Spleen (tissue), 11 donors: ENCODE data around the gene NEK5. TPM values are rescaled to one million over a fixed set of nuclear protein-coding genes. Genes with fewer than 3 reads are reported as not detected.
A peak's percentile ranks its signal among the peaks of the same experiment; 100 is the strongest.

Source experiments
- DNase-seq: peaks from one replicate; pipeline ENCODE4 v3.0.0-alpha.2; 2020
- H3K27ac ChIP-seq, 8 donors: fragments of 200-600 bp; sonication (generic) in 7 of 8; 1 replicate in 4 of 8; 2 replicates in 4 of 8; pipeline versions ENCODE4 v1.5.0 to v1.8.0; 2016 to 2021; ENCODE audit warnings: inconsistent platforms in 4 of 8, mild to moderate bottlenecking in 4 of 8, moderate library complexity in 1 of 8
- H3K27me3 ChIP-seq, 7 donors: fragments of 200-600 bp; sonication (generic) in 6 of 7; replicated peaks in 1 of 7; 1 replicate in 4 of 7; 2 replicates in 3 of 7; pipeline versions ENCODE4 v1.5.0 to v1.8.0; 2016 to 2021; ENCODE audit warnings: inconsistent platforms in 3 of 7, mild to moderate bottlenecking in 1 of 7
- H3K36me3 ChIP-seq, 6 donors: fragments of 200-600 bp; sonication (generic) in 5 of 6; 1 replicate in 4 of 6; 2 replicates in 2 of 6; pipeline versions ENCODE4 v1.5.0 to v1.8.0; 2016 to 2021; ENCODE audit warnings: inconsistent platforms in 2 of 6
- H3K4me1 ChIP-seq, 6 donors: fragments of 200-600 bp; sonication (generic) in 5 of 6; 1 replicate in 3 of 6; 2 replicates in 3 of 6; pipeline versions ENCODE4 v1.5.0 to v1.8.0; 2016 to 2021; ENCODE audit warnings: inconsistent platforms in 3 of 6
- H3K4me3 ChIP-seq, 8 donors: fragments of 200-600 bp; sonication (generic) in 7 of 8; 1 replicate in 4 of 8; 2 replicates in 4 of 8; pipeline versions ENCODE4 v1.5.0 to v1.8.0; 2016 to 2021; ENCODE audit warnings: inconsistent platforms in 4 of 8, mild to moderate bottlenecking in 4 of 8, moderate library complexity in 2 of 8
- H3K9me3 ChIP-seq, 8 donors: fragments of 200-600 bp; sonication (generic) in 7 of 8; 1 replicate in 4 of 8; 2 replicates in 4 of 8; pipeline versions ENCODE4 v1.5.0 to v1.8.0; 2016 to 2021; ENCODE audit warnings: inconsistent platforms in 4 of 8
- POLR2A ChIP-seq, 3 donors: fragments of 450-650 bp; IDR thresholded peaks; one replicate each; pipeline ENCODE4 v1.5.1; 2017; ENCODE audit warnings: antibody characterized with exemption in 3 of 3, mild to moderate bottlenecking in 1 of 3
- POLR2AphosphoS5 ChIP-seq, 3 donors: sonication (generic); formaldehyde crosslinking; IDR thresholded peaks; one replicate each; pipeline ENCODE4 v1.5.1; 2017; ENCODE audit warnings: antibody characterized with exemption in 3 of 3
- WGBS, 5 donors: extraction: QIAGEN DNeasy Blood & Tissue Kit in 3 of 5; methylation state at CpG; one replicate each; pipeline versions ENCODE4 v1.1.5 to v1.1.7; 2013 to 2018; 5-methylcytosine and 5-hydroxymethylcytosine counted together
- intact Hi-C: fragments of 100-400 bp; cut with DNase I; formaldehyde crosslinking; loops from one replicate; pipeline ENCODE4 v1.15.0; 2023; ENCODE audit warnings: low total_unique reads
- polyA plus RNA-seq, 3 donors: library from polyadenylated mRNA; stranded (reverse); fragments of 200-250 nt; gene quantifications; one replicate each; pipeline ENCODE4 v1.2.1, GENCODE V29; 2013
- total RNA-seq, 7 donors: library from RNA; depleted of rRNA in 3 of 7; stranded (reverse); fragments of >200 nt in 3 of 7; fragmentation: NEBNext Ultra II Directional in 4 of 7; extraction: Animal tissue kit (Norgen Biotek cat#: 25700) in 4 of 7; gene quantifications; one replicate each; pipeline versions ENCODE4 v1.1.0 to v1.2.1, GENCODE V29; 2016 to 2021
- TF ChIP-seq, protein P1 (sequence below), 11 experiments: fragments of 200-600 bp in 7 of 11; fragments of 450-650 bp in 4 of 11; sonication (generic) in 4 of 11; IDR thresholded peaks in 8 of 11; conservative IDR thresholded peaks in 3 of 11; 1 replicate in 7 of 11; 2 replicates in 4 of 11; pipeline versions ENCODE4 v1.4.0 to v1.8.0; 2016 to 2021; ENCODE audit warnings: antibody characterized with exemption in 11 of 11, inconsistent platforms in 4 of 11, mild to moderate bottlenecking in 1 of 11
- donor health status: healthy with polysubstance abuse.
- donor health status: DM: no; HTN: no; CAD: no; lungs with moderate emphysema.
- donor health status: DM: no; HTN: no; CAD: no.
- donor health status: Bipolar disorder and iron deficiency.
- donor health status: healthy.
- donor health status: DM: no; HTN: no; CAD: no.
- donor health status: DM: yes; HTN: yes; CAD: no.

NEK5 gene
- total and polyA plus RNA-seq, 10 donors = 0.04 to 0.30 (median 0.10) TPM; not detected in 4

DNA sequence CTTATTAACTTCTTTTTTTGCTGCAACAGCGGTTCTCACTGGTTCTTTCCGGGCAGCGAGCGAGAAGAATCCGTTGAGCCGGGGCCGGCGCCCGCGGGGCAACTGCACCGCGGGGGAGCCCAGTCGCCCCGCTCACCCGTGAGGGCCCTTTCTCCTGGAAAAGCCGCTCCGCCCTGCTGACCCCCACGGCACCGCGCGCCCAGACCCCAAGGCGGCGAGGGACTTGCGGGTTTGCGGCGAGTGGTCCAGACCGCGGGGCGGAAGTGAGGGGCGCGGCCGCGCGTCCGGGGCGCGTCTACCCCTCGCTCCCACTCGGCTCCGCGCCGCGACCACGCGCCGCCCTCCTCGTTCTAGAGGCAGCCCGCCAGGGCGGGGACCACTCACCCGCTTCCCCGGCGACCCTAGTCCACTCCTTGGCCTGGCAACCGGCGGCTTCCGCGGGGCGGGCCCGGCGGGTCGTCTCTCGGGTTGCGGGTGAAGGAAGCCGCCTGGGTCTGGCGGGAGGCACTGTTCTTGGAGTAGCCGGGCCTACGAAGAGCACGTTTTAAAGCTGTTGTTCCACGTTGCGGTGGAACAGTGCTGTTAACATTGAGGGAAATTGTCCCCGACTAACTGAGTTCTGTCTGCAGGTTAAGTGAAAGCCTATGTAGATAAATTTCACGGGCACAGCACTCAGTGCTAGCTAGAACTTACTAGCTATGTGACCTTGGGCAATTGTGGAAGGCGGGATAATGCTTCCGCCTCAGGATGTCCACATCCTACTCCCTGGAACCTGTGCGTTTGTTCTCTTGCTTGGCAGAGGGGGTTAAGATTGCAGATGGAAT is 30.5 kb upstream of the NEK5 start, which contains the start of gene NEK3:
Gene NEK3, minus strand, starts transcription at position 439 of the 824 bp plus-strand sequence. CDS start 3,406 bp downstream, outside the sequence.
- DNase-seq = peak; percentile 92
- Histone ChIP-seq H3K9me3 (no peaks in the 10 kb centered on the region), H3K27me3 (no peaks in the 10 kb centered on the region), H3K4me3 (peak within 1 kb of the TSS; percentile 58 to 87 (median 80)), H3K36me3 (no peaks in the 10 kb centered on the region), H3K27ac (peak within 1 kb of the TSS in 7 of 8 donors; percentile 75 to 86 (median 80)), H3K4me1 (peaks cover 6 to 51% (median 27%) of the 10 kb centered on the region in 6 donors)
- TF ChIP-seq POLR2AphosphoS5 (IDR thresholded peaks at IDR 0.05) (peak; percentile 46 to 79 (median 72)), POLR2A (IDR thresholded peaks at IDR 0.05) (no peak)
- intact Hi-C loops = no loop called here
- 3 to 11% (median 3%) methylated on average over 18 to 74 of the region's 74 CpGs for WGBS, 5 donors

DNA sequence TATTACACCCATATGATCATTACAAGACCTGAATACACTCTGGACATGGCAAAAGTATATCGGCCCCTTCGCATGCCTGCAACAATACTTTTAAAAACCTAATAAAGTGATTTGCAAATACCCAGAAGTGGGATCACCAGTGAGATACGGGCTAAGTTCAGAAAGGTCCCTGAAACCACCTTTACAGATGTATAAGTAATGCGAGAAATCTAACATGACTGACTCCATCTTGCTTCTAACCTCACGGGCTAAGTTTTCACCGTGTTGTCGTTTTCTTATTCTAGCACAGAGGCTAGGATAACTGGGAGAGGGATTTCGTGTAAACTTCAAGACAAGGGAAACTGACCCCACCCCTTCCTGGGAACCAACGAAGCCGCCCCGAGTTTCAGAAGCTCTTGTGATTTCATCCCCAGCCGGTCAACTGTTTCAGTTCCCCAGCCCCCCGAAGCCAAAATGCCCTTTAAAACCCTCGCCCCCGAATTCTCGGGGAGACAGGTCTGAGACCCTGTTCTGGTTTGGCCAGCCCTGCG is 29.8 kb upstream of the NEK5 start:
- peak overlapping the region in 7 of 8 donors; percentile 75 to 86 (median 80) for H3K27ac ChIP-seq
- H3K27me3 ChIP-seq = no peaks in the 10 kb centered on the region
- no peak for DNase-seq
- 14 to 19% (median 15%) methylated on average over 17 of the region's 17 CpGs for WGBS, 5 donors
- intact Hi-C loops = no loop called here
- TF ChIP-seq POLR2A (IDR thresholded peaks at IDR 0.05) (no peak), POLR2AphosphoS5 (IDR thresholded peaks at IDR 0.05) (no peak)
- TF ChIP-seq, protein P1, sequence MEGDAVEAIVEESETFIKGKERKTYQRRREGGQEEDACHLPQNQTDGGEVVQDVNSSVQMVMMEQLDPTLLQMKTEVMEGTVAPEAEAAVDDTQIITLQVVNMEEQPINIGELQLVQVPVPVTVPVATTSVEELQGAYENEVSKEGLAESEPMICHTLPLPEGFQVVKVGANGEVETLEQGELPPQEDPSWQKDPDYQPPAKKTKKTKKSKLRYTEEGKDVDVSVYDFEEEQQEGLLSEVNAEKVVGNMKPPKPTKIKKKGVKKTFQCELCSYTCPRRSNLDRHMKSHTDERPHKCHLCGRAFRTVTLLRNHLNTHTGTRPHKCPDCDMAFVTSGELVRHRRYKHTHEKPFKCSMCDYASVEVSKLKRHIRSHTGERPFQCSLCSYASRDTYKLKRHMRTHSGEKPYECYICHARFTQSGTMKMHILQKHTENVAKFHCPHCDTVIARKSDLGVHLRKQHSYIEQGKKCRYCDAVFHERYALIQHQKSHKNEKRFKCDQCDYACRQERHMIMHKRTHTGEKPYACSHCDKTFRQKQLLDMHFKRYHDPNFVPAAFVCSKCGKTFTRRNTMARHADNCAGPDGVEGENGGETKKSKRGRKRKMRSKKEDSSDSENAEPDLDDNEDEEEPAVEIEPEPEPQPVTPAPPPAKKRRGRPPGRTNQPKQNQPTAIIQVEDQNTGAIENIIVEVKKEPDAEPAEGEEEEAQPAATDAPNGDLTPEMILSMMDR (IDR thresholded peaks at IDR 0.05 in 8 of 11, conservative IDR thresholded peaks at IDR 0.05 in 3 of 11) = no peak
- no peaks in the 10 kb centered on the region for H3K9me3 ChIP-seq
- H3K36me3 ChIP-seq = no peaks in the 10 kb centered on the region
- peaks cover 6 to 51% (median 27%) of the 10 kb centered on the region in 6 donors for H3K4me1 ChIP-seq
- H3K4me3 ChIP-seq = peak overlapping the region; percentile 58 to 87 (median 80)

DNA sequence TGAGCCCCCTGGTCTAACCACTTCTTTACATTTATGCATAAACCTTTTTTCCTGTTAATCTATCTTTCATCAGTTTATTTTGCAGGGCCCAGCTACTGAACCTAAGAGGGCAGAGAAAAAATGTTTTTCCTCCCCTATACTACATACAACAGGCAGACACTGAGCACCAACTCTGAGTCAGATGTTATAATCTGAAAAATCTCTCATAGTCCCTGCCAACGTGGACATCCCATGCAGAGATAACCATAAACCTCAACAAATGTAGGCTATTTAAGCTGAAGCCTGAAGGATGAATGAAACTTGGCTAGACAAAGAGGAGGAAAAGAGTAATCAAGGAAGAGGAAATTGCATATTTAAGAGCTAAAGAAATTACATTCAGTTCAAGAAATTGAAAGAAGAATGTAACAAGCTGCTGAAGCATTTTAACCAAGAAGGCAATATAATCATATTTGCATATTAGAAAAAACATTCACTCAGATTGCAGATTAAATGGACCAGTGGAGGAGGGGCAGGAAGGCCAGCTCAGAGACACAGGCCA is 27.9 kb upstream of the NEK5 start:
- Histone ChIP-seq H3K4me3 (no peak overlapping the region), H3K27me3 (no peaks in the 10 kb centered on the region), H3K9me3 (no peaks in the 10 kb centered on the region), H3K36me3 (peaks cover 0 to 6% (median 2%) of the 10 kb centered on the region in 6 donors), H3K4me1 (peaks cover 6 to 37% (median 25%) of the 10 kb centered on the region in 6 donors), H3K27ac (no peak overlapping the region)
- intact Hi-C loops = no loop called here
- WGBS, 5 donors = 14 to 50% (median 24%) methylated on average over 1 of the region's 1 CpG
- TF ChIP-seq, protein P1 (IDR thresholded peaks at IDR 0.05 in 8 of 11, conservative IDR thresholded peaks at IDR 0.05 in 3 of 11) = no peak
- TF ChIP-seq POLR2A (IDR thresholded peaks at IDR 0.05) (no peak), POLR2AphosphoS5 (IDR thresholded peaks at IDR 0.05) (no peak)
- no peak for DNase-seq

DNA sequence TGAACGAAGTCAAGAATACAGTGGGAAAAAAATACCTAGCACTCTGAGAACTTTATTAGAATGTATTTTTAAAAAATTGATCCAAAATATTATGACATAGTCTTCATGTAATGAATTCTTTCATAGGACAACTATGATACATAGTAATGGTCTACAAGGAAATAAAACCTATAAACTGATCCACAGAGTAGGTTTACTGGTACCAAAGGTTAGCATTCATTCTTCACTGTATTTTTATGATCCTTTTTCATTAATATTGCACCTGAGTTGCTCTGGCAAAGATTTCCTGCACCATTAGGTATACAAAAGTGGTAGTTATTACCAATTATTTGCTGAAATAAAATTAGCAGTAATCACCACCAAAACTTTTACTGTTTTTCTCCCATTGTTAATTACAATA is 26.3 kb upstream of the NEK5 start:
- 80 to 97% (median 93%) methylated on average over 1 of the region's 1 CpG for WGBS, 5 donors

More for the DNA sequence above, 26.3 kb upstream of the NEK5 start:
- intact Hi-C loops = no loop called here
- DNase-seq = no peak
- no peaks in the 10 kb centered on the region for H3K27me3 ChIP-seq
- peaks cover 0 to 22% (median 7%) of the 10 kb centered on the region in 6 donors for H3K36me3 ChIP-seq
- H3K4me1 ChIP-seq = peaks cover 6 to 33% (median 24%) of the 10 kb centered on the region in 6 donors
- no peaks in the 10 kb centered on the region for H3K9me3 ChIP-seq
- H3K4me3 ChIP-seq = no peak overlapping the region
- TF ChIP-seq POLR2A (IDR thresholded peaks at IDR 0.05) = no peak
- H3K27ac ChIP-seq = no peak overlapping the region
